ENCODE measurements around the gene LETMD1.

LETMD1 gene

DNA sequence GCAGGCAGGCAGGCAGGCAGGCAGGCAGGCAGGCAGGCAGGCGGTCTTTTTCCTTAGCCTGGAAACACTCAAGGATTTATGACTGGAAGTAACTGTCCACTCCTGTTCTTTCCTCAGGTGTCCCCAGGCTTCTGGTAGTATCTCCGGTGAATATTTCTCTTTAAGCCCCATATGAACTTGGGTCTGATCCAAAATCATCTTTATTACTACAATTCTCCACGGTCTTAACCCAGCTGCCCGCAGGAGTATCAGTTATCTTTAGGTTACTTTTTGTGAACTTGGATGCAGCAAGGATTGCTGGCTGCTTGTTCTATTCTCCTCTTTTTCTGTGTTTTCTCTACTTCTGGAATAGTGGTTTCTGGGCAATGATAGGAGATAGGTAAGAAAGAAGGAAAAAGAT lies 32.0 kb downstream of the LETMD1 start:
- no peak for DNase-seq

DNA sequence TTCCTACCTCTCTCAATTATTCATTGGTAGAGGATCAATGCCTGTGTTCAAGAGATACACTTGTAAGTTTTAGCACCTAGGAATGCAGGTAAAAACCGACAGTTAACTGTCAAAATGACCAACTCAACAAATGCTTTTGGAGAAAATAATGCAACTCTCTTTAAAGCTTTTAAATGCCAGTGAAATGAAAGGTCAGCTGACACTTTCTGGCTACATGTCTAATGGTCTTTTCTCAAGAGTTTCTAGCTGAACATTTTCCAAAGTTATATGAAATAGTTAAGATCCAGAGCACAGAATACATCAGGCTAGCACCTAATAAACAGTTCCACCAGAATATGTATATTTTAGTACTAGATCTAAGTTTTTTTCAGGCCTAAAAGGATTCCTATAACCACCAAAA lies 33.3 kb downstream of the LETMD1 start:
- DNase-seq, result no peak

DNA sequence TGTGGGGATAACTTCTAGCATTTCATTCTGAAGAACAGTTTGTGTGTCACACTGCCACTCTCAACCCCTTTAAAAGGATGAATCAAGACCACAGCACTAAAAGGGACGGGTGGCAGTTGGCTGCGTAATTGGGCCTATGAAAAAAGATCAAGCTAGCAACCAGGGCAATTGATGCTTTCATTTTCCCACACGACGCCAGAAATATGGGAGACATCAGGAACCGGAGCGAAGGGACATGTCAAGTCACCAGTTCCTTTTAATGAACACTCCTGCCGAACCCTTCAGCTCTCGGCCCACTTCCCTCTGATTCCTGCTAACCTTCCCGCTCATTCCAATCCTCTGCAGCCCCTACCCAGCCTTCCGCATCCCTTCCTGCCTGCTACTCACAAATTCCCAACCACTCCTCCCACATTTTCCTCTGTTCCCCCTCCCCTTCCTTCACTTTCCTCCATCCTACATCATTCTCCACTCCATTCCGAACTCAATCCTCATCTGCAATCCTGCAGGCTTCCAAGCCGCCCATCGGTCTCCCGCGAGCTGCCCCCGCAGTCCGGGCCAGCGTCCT lies 34.5 kb downstream of the LETMD1 start:
- peak; percentile 83 for DNase-seq

DNA sequence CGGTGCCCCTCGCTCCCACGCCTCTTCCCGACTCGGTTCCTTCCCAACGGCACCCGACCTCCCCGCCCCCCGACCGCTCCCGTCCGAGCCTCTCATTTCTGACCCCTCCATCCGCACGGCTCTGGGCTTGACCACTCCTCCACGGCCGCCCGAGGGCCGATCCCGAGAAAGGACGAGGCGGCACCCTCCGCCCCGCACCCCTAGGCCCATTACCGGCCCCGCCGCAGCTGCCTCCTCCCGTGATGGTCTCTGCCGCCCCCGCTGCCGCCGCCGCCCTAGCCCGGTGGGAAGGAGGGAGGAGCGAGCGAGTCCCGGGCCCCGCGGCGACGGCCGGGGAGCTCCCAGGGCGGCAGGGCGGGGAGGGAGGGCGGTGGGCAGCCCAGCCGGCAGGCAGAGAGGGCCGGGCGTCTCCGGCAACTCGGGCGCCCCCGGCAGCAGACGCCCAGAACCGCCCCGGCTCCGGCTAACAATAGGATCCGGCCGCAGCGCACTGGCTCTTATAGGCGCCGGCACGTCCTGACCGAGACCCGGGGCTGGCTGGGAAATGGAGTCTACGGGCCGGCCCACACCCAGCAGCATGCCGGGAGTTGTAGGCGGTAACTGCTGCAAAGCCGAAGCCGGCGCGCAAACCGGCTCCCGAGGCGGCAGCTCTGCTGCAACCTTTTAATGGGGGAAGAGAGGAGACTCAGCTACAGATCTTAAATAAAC lies 35.2 kb downstream of the LETMD1 start, which contains the start of gene CSRNP2:
CSRNP2 (minus strand) TSS at position 471 of the 708 bp plus-strand sequence. CDS start 7,035 bp downstream, outside the sequence.
- peak; percentile 100 for DNase-seq

DNA sequence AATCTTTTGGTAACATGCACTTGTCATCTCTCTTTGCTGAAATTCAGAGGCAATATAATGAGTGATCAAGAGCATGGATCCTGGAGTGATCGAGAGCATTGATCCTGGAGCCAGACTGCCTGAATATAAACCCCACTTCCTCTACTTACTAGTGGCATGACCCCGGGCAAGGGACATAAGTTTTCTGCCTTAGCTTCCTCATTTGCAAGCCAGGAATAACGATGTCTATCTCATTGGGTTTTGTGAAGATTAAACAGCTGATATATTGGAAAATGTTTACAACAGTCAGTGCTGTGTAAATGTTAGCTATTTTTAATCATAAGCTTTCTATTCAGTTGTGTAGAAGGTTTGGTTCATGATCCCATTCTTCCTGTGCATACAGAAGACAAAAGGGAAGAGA lies 37.6 kb downstream of the LETMD1 start:
- no peak for DNase-seq

DNA sequence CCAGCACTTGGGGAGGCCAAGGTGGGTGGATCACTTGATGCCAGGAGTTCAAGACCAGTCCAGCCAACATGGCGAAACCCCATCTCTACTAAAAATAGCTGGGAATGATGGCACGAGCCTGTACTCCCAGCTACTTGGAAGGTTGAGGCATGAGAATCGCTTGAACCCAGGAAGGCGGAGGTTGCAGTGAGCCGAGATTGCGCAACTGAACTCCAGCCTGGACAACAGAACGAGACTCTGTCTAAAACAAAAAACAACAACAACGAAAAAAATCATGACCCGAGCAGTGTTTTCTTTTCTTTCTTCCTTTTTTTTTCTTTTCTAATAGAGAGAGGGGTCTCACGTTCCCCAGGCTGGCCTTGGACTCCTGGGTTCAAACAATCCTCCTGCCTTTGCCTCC lies 38.8 kb downstream of the LETMD1 start:
- DNase-seq, result no peak

DNA sequence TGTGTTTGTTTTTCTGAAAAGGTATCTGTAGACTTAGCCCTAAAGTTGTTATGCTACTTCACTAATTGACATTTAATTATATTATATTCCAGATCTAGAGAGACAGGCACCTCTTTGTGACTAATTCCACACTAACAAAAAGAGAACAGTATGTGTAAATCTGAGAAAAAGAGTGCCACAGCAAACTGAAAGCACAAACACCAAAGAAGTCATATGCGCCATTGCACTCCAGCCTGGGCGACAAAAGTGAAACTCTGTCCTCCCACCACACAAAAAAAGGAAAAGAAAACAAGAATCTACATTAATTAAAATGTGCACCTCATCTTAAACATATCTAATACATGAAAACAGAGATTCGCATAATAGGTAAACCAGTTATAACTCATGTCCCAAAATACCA lies 39.7 kb downstream of the LETMD1 start:
- no peak for DNase-seq

DNA sequence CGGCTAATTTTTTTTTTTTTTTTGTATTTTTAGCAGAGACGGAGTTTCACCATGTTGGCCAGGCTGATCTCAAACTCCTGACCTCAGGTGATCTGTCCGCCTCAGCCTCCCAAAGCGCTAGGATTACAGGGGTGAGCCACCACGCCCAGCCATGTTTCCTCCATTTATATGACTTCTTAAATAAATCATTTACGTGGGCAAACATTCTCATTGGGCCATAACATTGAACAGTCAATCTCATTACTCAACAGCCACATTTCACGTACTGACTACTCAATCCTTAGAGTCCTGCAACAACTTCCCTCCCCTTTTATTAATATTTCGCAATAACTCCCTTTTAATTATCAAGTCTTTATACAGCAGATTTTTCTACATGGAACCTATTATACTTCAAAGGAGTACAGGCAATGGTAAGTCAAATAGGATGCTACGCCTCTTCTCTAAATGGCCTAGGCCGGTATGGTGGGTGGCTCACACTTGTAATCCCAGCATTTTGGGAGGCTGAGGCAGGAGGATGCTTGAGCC lies 42.6 kb downstream of the LETMD1 start:
- DNase-seq, result no peak

DNA sequence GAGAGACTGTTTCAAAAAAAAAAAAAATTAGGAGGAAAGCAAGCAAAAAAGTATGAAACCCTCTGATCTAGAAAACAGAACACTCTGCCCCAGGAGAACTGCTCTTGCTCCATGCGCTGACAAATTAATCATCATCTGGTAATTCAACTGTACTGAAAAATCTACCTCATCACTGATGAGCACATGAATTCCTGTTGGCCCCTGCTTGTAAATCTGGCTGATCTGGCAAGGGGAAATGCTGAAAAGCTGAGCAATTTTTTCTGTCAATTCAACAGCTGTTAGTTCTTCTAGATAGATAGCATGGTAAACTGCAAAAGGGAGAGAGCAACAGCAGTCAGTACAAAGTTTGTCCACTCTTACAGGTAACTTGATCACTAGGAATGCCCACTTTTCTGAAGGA lies 50.5 kb downstream of the LETMD1 start:
- no peak for DNase-seq

DNA sequence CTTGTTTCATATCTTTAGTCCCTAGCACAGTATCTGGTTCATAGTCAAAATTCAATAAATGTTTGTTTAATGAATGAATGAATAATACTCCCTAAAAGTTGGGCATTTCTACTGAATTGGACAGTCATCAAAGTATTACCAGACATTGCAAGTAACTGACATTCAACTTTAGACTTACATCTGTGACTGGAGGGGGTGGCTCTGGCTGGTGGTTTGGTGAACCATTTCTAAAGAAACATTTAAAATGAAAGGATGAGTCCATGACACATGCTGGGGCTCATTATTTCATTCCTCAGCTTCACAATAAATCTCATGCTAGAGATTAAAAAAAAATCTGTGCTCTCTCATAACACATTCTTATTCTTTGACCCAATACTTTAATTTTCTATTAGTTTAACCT lies 55.9 kb downstream of the LETMD1 start:
- DNase-seq, result no peak

DNA sequence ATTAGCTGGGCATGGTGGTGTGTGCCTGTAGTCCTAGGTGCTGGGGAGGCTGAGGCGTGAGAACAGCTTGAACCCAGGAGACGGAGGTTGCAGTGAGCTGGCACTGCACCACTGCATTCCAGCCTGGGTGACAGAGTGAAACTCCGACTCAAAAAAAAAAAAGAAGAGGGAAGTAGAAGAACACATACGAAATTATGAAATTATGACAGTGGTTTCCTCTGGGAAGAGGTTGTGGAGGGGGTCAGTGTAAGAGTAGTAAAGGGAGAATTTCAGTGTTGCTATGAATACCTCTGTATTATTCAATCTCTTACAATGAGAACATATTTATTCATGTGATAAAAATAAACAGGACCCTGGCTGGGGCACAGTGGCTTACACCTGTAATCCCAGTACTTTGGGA lies 60.0 kb downstream of the LETMD1 start:
- DNase-seq, result no peak

Measured in islet precursor cell (in vitro differentiated cells).